Esophagus (tissue), 2 donors: Measurements from ENCODE around the gene CYP4F12. TPM values are rescaled to one million over a fixed set of nuclear protein-coding genes. Genes with fewer than 3 reads are reported as not detected.

ENCODE experiments used
- H3K27ac ChIP-seq, 2 donors: one replicate each; pipeline ENCODE4 v1.5.1; 2013; ENCODE audit warnings: low read depth in 2 of 2, mild to moderate bottlenecking in 2 of 2, inconsistent platforms in 1 of 2, low read length in 1 of 2, moderate library complexity in 1 of 2
- H3K27me3 ChIP-seq, 2 donors: one replicate each; pipeline ENCODE4 v1.6.1; 2013; ENCODE audit warnings: low read length in 2 of 2, control low read depth in 1 of 2, mild to moderate bottlenecking in 1 of 2; ENCODE audit not compliant: insufficient read depth in 2 of 2, control insufficient read depth in 1 of 2
- H3K36me3 ChIP-seq, 2 donors: one replicate each; pipeline ENCODE4 v1.6.1; 2013; ENCODE audit warnings: low read length in 1 of 2; ENCODE audit not compliant: control insufficient read depth in 2 of 2, insufficient read depth in 2 of 2
- H3K4me1 ChIP-seq, 2 donors: one replicate each; pipeline ENCODE4 v1.6.1; 2013; ENCODE audit warnings: low read length in 1 of 2; ENCODE audit not compliant: control insufficient read depth in 2 of 2, insufficient read depth in 2 of 2
- H3K4me3 ChIP-seq, 2 donors: one replicate each; pipeline ENCODE4 v1.5.1; 2013; ENCODE audit warnings: low read length in 2 of 2, mild to moderate bottlenecking in 2 of 2, low read depth in 1 of 2, moderate library complexity in 1 of 2
- H3K9me3 ChIP-seq, 2 donors: one replicate each; pipeline ENCODE4 v1.6.1; 2013; ENCODE audit warnings: mild to moderate bottlenecking in 2 of 2, low read depth in 1 of 2, low read length in 1 of 2, moderate library complexity in 1 of 2; ENCODE audit not compliant: control insufficient read depth in 2 of 2, insufficient read depth in 1 of 2
- WGBS, 2 donors: extraction: QIAGEN DNeasy Blood & Tissue Kit; methylation state at CpG; one replicate each; pipeline ENCODE4 v1.1.7; 2013; 5-methylcytosine and 5-hydroxymethylcytosine counted together
- polyA plus RNA-seq, 2 donors: library from polyadenylated mRNA; stranded (reverse); fragments of 200-250 nt; gene quantifications; one replicate each; pipeline ENCODE4 v1.2.3, GENCODE V29; 2013
- donor health status: healthy with polysubstance abuse.
- donor health status: Bipolar disorder and iron deficiency.

CYP4F12 gene
- polyA plus RNA-seq: 10 to 100 TPM; 31.6 to 50.0 TPM

- H3K4me3 ChIP-seq: peak within 1 kb of the TSS; percentile 56 to 61
- peaks cover 8 to 15% of the 10 kb centered on the region in 2 donors for H3K4me1 ChIP-seq
- H3K27ac ChIP-seq: peak within 1 kb of the TSS; percentile 83 to 97
- no peaks in the 10 kb centered on the region for H3K36me3 ChIP-seq
- H3K27me3 ChIP-seq: no peaks in the 10 kb centered on the region
- WGBS, 2 donors: 14 to 17% methylated on average over 6 of the region's 6 CpGs
- no peaks in the 10 kb centered on the region for H3K9me3 ChIP-seq
These were observed at the start of gene CYP4F12 for GRCh38 chr19:15672580-15673175. Gene CYP4F12, plus strand, starts transcription at chr19:15673087. Its CDS starts 443 bp downstream, at chr19:15673530.

GRCh38 chr19:15623711-15624318, 49.1 kb upstream of the CYP4F12 start:
- Histone ChIP-seq H3K27me3 (peaks cover 0 to 3% of the 10 kb centered on the region in 2 donors), H3K4me1 (peaks cover 0 to 4% of the 10 kb centered on the region in 2 donors), H3K4me3 (no peak overlapping the region), H3K9me3 (no peaks in the 10 kb centered on the region), H3K36me3 (no peaks in the 10 kb centered on the region), H3K27ac (peak overlapping the region in 1 of 2 donors; percentile 34)
- WGBS, 2 donors: 10 to 11% methylated on average over 9 of the region's 9 CpGs

- Histone ChIP-seq H3K27me3 (no peaks in the 10 kb centered on the region), H3K36me3 (no peaks in the 10 kb centered on the region), H3K27ac (no peak overlapping the region), H3K9me3 (no peaks in the 10 kb centered on the region), H3K4me3 (no peak overlapping the region), H3K4me1 (peaks cover 0 to 4% of the 10 kb centered on the region in 2 donors)
- 56 to 58% methylated on average over 22 of the region's 22 CpGs for WGBS, 2 donors
These were observed 44.5 kb upstream of the CYP4F12 start for GRCh38 chr19:15628236-15629002.

GRCh38 chr19:15629003-15629880, 43.6 kb upstream of the CYP4F12 start:
- Histone ChIP-seq H3K27me3 (no peaks in the 10 kb centered on the region), H3K4me3 (no peak overlapping the region), H3K27ac (no peak overlapping the region), H3K9me3 (no peaks in the 10 kb centered on the region), H3K36me3 (no peaks in the 10 kb centered on the region), H3K4me1 (peaks cover 0 to 4% of the 10 kb centered on the region in 2 donors)
- 10 to 16% methylated on average over 25 of the region's 25 CpGs for WGBS, 2 donors

DNA sequence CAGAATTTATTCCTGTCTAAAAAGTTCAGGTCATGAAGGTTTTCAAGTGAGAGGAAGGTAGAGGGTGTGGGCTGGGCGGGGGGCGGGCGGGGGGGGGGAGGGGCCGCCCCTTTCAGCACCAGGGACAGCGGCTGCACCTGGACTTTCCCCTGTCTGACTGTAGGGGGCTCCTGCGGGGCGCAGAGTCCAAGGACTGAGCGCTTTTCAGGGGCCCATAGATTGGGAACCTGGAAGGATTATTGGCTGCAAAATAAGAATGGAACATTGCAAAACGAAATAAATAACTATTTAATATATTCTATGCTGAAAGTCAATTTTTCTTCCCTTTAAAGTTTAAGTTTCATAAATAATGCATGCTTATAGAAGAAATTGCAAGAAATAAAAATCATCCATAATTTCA, 41.1 kb upstream of the CYP4F12 start:
- H3K4me3 ChIP-seq: no peak overlapping the region
- no peaks in the 10 kb centered on the region for H3K27me3 ChIP-seq
- no peaks in the 10 kb centered on the region for H3K36me3 ChIP-seq
- H3K27ac ChIP-seq: no peak overlapping the region
- peaks cover 4 to 11% of the 10 kb centered on the region in 2 donors for H3K4me1 ChIP-seq
- WGBS, 2 donors: 2 to 3% methylated on average over 8 to 9 of the region's 9 CpGs
- H3K9me3 ChIP-seq: no peaks in the 10 kb centered on the region

GRCh38 chr19:15633082-15633835, 39.6 kb upstream of the CYP4F12 start:
- no peaks in the 10 kb centered on the region for H3K36me3 ChIP-seq
- H3K27me3 ChIP-seq: no peaks in the 10 kb centered on the region
- WGBS, 2 donors: 54 to 59% methylated on average over 5 of the region's 5 CpGs
- peaks cover 4 to 11% of the 10 kb centered on the region in 2 donors for H3K4me1 ChIP-seq
- no peaks in the 10 kb centered on the region for H3K9me3 ChIP-seq
- H3K4me3 ChIP-seq: no peak overlapping the region
- no peak overlapping the region for H3K27ac ChIP-seq

DNA sequence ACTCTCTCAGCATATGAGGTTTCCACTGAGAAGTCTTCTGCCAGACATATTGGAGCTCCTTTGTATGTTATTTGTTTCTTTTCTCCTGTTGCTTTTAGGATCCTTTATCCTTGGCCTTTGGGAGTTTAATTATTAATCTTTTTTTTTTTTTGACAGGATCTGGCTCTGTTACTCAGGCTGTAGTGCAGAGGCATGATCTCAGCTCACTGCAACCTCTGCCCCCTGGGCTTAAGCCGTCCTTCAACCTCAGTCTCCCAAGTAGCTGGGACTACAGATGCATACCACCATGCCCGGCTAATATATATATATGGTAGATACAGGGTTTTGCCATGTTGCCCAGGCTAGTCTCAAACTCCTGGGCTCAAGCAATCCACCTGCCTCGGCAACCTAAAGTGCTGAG, 38.8 kb upstream of the CYP4F12 start:
- Histone ChIP-seq H3K9me3 (no peaks in the 10 kb centered on the region), H3K36me3 (no peaks in the 10 kb centered on the region), H3K27ac (no peak overlapping the region), H3K27me3 (no peaks in the 10 kb centered on the region), H3K4me3 (no peak overlapping the region), H3K4me1 (peaks cover 2 to 11% of the 10 kb centered on the region in 2 donors)
- WGBS, 2 donors: 71 to 74% methylated on average over 3 of the region's 3 CpGs

DNA sequence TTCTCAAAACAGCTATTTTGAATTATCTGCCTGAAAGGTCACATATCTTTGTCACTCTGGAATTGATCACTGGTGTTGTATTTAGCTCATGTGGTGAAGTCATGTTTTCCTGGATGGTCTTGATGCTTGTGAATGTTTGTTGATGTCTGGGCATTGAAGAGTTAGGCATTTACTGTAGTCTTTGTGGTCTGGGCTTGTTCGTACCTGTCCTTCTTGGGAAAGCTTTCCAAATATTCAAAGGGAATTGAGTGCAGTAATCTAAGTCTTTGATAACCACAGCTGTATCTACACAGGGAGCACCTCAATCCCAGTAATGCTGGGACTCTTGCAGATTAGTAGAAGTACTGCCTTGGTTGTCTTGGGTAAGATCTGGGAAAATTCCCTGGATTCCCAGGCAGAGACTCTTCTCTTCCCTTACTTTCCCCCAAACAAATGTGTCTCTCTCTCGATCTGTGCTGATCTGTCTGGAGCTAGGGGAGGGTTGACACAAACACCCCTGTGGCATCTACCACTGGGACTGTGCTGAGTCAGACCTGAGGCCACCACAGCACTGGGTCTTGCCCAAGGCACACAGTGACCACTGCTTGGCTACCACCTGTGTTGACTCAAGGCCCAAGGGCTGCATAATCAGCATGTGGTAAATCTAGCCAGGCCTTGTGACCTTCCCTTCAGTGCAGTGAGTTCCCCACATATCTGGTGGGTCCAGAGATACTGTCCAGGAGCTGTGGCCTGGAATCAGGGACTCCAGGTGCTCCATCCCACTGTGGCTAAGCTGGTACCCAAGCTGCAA, 37.7 kb upstream of the CYP4F12 start:
- Histone ChIP-seq H3K4me3 (no peak overlapping the region), H3K9me3 (no peaks in the 10 kb centered on the region), H3K36me3 (no peaks in the 10 kb centered on the region), H3K27me3 (no peaks in the 10 kb centered on the region), H3K4me1 (peaks cover 0 to 18% of the 10 kb centered on the region in 2 donors), H3K27ac (peak overlapping the region in 1 of 2 donors; percentile 40)
- 54 to 58% methylated on average over 2 of the region's 2 CpGs for WGBS, 2 donors
